ENCODE data around the gene WDR13. TPM values are rescaled to one million over a fixed set of nuclear protein-coding genes. Genes with fewer than 3 reads are reported as not detected.

WDR13 gene
- total and polyA plus RNA-seq, 8 donors: 107 to 552 (median 177) TPM

DNA sequence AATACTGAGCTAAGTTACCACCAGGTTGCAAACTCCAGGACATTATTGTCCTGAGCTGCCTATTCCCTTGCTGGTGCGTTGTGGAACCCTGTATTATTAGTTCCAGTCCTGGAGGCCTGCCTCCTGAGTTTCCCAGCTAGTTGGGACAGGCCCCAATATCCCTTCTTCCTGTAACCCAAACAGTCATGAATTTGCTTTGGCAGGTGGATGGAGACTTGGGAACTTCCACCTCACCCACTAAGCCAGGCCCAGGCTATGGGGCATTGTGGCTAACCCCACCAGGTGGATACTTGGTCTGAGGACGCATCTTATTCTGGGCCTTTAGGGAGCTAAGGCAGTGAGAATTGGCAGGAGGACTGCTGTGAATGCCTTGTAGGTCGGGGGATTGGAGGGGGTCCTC lies 18.0 kb upstream of the WDR13 start:
- DNase-seq: no peak
- no peaks in the 10 kb centered on the region for H3K9me3 ChIP-seq
- H3K36me3 ChIP-seq: peaks cover 0 to 22% (median 10%) of the 10 kb centered on the region in 3 donors
- 88 to 91% methylated on average over 3 of the region's 3 CpGs for WGBS, 2 donors
- H3K27me3 ChIP-seq: no peaks in the 10 kb centered on the region
- no peak for FAIRE-seq
- TF ChIP-seq, protein P1, sequence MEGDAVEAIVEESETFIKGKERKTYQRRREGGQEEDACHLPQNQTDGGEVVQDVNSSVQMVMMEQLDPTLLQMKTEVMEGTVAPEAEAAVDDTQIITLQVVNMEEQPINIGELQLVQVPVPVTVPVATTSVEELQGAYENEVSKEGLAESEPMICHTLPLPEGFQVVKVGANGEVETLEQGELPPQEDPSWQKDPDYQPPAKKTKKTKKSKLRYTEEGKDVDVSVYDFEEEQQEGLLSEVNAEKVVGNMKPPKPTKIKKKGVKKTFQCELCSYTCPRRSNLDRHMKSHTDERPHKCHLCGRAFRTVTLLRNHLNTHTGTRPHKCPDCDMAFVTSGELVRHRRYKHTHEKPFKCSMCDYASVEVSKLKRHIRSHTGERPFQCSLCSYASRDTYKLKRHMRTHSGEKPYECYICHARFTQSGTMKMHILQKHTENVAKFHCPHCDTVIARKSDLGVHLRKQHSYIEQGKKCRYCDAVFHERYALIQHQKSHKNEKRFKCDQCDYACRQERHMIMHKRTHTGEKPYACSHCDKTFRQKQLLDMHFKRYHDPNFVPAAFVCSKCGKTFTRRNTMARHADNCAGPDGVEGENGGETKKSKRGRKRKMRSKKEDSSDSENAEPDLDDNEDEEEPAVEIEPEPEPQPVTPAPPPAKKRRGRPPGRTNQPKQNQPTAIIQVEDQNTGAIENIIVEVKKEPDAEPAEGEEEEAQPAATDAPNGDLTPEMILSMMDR (IDR thresholded peaks at IDR 0.05): no peak
- intact Hi-C loops (cut with DNase I): no loop called here
- ATAC-seq: no peak
- H3K27ac ChIP-seq: no peak overlapping the region
- H3K4me3 ChIP-seq: no peak overlapping the region
- peaks cover 0 to 13% (median 0%) of the 10 kb centered on the region in 3 donors for H3K4me1 ChIP-seq

DNA sequence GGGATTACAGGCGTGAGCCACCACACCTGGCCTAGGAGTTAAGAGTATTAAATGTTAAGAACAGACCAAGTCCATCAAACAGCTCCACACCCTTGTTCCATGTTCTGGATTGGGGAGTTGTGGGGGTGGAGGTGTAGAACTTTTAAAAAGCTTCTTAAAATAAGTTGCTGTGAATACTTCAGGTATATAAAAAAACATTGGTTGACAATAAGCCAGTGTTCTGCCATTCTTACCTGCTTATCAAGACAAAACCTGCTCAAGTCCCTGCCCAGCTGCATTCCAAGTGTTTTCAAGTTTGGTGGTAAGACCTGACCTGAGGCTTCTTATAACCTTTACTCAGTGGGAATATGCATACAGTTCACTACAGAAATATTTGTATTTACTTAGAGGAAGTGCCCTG lies 16.6 kb upstream of the WDR13 start:
- H3K27ac ChIP-seq: no peak overlapping the region
- no peaks in the 10 kb centered on the region for H3K9me3 ChIP-seq
- ATAC-seq (peak in 1 of 4 donors; percentile 34), DNase-seq (no peak), FAIRE-seq (no peak)
- intact Hi-C loops (cut with DNase I): no loop called here
- no peaks in the 10 kb centered on the region for H3K27me3 ChIP-seq
- TF ChIP-seq, protein P1 (IDR thresholded peaks at IDR 0.05): no peak
- peaks cover 0 to 18% (median 6%) of the 10 kb centered on the region in 3 donors for H3K36me3 ChIP-seq
- 80 to 100% methylated on average over 1 of the region's 1 CpG for WGBS, 2 donors
- H3K4me3 ChIP-seq: no peak overlapping the region
- peaks cover 0 to 12% (median 0%) of the 10 kb centered on the region in 3 donors for H3K4me1 ChIP-seq

DNA sequence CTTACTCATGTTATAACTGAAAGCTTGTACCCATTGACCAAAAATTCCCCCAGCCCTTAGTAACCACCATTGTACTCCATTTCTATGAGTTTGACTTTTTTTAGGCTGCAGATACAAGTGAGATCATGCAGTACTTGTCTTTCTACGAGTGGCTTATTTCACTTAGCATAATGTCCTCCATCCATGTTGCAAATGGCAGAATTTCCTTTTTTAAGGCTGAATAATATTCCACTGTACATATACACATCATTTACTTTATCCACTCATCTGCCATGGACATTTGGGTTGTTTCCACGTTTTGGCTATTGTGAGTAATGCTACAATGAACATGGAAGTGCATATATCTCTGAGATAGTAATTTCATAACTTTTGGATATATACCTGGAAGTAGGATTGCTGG lies 12.6 kb upstream of the WDR13 start:
- Histone ChIP-seq H3K4me1 (no peaks in the 10 kb centered on the region), H3K9me3 (no peaks in the 10 kb centered on the region), H3K36me3 (no peaks in the 10 kb centered on the region), H3K27me3 (no peaks in the 10 kb centered on the region), H3K4me3 (no peak overlapping the region), H3K27ac (no peak overlapping the region)
- WGBS, 2 donors: 44 to 52% methylated on average over 2 of the region's 2 CpGs
- intact Hi-C loops (cut with DNase I): no loop called here
- TF ChIP-seq, protein P1 (IDR thresholded peaks at IDR 0.05): no peak
- ATAC-seq: no peak
- no peak for FAIRE-seq
- no peak for DNase-seq

DNA sequence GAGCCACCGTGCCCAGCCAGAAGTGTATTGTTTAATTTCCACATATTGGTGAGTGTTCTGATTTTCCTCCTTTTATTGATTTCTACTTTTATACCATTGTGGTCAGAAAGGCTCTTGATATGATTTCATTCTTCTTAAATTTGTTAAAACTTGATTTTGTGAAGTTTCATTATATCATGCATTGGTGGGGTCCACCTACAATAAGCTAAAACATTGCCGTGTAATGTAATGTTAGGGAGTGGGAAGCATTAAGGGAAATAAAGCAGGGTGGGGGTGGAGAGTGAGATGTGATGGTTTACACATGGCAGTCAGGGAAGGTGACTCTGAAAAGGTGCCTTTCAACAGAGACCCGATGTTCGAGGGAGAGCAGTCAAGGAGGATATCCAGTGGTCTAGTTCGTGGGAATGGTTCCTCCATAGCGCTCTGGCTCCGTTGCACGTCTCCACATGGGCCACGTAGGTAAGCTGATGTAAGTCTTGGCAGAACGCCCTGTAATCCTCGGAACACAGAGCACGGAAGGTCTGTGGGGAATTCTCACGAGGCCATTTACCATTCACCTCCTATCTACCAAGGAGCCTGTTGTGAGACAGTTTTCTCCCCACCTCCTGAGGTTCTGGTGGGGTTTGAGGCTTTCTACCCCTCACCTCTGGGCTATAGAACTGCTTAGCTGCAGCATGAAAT lies 7.7 kb upstream of the WDR13 start:
- Histone ChIP-seq H3K27ac (peak overlapping the region; percentile 70 to 82 (median 78)), H3K36me3 (no peaks in the 10 kb centered on the region), H3K27me3 (no peaks in the 10 kb centered on the region), H3K9me3 (no peaks in the 10 kb centered on the region), H3K4me1 (no peaks in the 10 kb centered on the region), H3K4me3 (peak overlapping the region in 3 of 4 donors; percentile 10 to 38 (median 32))
- ATAC-seq (peak; percentile 71 to 82 (median 79)), DNase-seq (peak in 4 of 6 donors; percentile 59 to 74 (median 70)), FAIRE-seq (no peak)
- WGBS, 2 donors: 39 to 55% methylated on average over 13 of the region's 13 CpGs
- TF ChIP-seq, protein P1 (IDR thresholded peaks at IDR 0.05): no peak
- intact Hi-C loops (cut with DNase I): no loop called here

Data from pancreas (tissue), 10 donors.